GM10266 (cell line): ENCODE results near the gene GSE1.

Experiments
- DNase-seq: peaks from one replicate; pipeline ENCODE4 v3.0.0; 2012; ENCODE audit errors: extremely low spot score
- TF ChIP-seq, protein P1 (sequence below): IDR thresholded peaks from 2 replicates; pipeline ENCODE4 v1.5.1; 2012; ENCODE audit warnings: mild to moderate bottlenecking, low read depth; ENCODE audit not compliant: control insufficient read depth, insufficient read depth; ENCODE audit errors: missing control alignments

Gene GSE1

GRCh38 chr16:85605051-85605911 lies 7.8 kb upstream of the GSE1 start:
- TF ChIP-seq, protein P1, sequence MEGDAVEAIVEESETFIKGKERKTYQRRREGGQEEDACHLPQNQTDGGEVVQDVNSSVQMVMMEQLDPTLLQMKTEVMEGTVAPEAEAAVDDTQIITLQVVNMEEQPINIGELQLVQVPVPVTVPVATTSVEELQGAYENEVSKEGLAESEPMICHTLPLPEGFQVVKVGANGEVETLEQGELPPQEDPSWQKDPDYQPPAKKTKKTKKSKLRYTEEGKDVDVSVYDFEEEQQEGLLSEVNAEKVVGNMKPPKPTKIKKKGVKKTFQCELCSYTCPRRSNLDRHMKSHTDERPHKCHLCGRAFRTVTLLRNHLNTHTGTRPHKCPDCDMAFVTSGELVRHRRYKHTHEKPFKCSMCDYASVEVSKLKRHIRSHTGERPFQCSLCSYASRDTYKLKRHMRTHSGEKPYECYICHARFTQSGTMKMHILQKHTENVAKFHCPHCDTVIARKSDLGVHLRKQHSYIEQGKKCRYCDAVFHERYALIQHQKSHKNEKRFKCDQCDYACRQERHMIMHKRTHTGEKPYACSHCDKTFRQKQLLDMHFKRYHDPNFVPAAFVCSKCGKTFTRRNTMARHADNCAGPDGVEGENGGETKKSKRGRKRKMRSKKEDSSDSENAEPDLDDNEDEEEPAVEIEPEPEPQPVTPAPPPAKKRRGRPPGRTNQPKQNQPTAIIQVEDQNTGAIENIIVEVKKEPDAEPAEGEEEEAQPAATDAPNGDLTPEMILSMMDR, result no peak
- no peak for DNase-seq

GRCh38 chr16:85605912-85606841 lies 6.9 kb upstream of the GSE1 start:
- DNase-seq, result no peak
- TF ChIP-seq, protein P1, result no peak

GRCh38 chr16:85606904-85607303 lies 6.2 kb upstream of the GSE1 start:
- TF ChIP-seq, protein P1, result no peak
- DNase-seq, result no peak

DNA sequence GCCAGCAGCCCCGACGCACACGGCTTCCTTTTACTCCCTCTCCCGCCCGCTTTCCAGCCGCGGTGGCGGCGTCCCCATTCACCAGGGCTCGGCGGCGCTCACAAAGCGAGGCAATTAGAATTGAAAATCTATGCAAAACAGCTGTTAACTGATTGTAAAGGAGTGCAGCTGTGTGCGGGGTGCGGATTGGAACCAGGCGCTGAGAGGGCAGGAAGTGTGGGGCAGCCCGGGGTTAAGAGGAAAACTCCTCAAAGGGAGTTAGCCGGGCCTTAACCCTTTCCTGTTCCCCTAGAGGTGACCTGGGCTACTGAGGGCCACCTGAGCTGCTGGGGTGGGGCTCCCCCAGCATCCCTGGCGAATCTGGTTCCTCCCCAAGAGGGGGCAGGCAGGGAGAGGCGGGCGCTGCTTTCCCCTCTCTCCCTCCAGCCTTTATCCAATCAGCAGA lies 5.8 kb upstream of the GSE1 start:
- TF ChIP-seq, protein P1, result no peak
- no peak for DNase-seq

DNA sequence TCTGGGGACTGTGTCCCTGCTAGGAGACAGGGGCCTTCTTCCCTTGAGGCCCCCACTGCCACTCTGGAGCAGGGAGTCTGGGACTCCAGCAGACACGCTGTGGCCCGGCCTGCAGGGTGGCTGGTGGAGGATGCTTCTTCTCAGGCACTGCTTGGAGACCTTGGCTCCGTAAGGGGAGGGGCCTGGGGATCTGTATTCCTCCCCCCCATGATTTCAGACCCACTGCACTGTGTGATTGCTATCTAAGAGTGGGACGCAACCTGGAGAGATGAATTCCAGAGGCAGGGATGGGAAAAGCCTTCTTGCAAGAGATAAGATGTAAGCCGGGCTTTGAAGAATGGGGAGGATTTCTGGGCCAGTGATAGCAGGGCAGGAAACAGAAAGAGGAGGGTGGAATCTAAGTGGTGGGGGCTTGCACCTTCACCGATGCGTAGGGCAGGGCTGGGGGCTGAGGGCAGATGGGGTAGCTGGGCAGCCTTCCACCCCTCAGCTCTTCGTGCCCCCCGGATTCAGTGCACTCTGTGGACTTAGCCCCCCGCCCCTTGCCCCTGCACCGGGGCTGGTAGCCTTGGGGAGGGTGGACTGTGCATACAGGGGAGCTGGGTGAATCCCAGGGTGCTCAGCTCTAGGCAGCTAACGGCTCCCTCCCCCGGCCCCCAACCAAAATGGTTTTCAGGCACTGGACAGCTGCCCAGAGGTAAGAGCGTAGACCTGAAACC lies 5.2 kb upstream of the GSE1 start:
- TF ChIP-seq, protein P1, result no peak
- DNase-seq, result no peak

- TF ChIP-seq, protein P1, result no peak
- DNase-seq, result no peak
These were observed 4.6 kb upstream of the GSE1 start for GRCh38 chr16:85608515-85608885.
